ENCODE data around the gene SPNS2. TPM values are rescaled to one million over a fixed set of nuclear protein-coding genes. Genes with fewer than 3 reads are reported as not detected.

The SPNS2 gene
- total and polyA plus RNA-seq, 2 of the 8 experiments (the other 6 are each of a cell fraction or from before 2014, with no cell fraction given), result 1.2 to 1.5 TPM

GRCh38 chr17:4559966-4560365, 61.3 kb downstream of the SPNS2 start (continued):
- TF ChIP-seq KDM5A (IDR thresholded peaks at IDR 0.05; ENCODE audit: low read length) (no peak), GABPA (IDR thresholded peaks at IDR 0.05; ENCODE audit: borderline replicate concordance, insufficient read depth, low read length) (no peak), HDAC6 (IDR thresholded peaks at IDR 0.05; ENCODE audit: low read depth, low read length) (no peak), ZNF274 (IDR thresholded peaks at IDR 0.05; ENCODE audit: borderline replicate concordance, extremely low read depth, low read length) (no peak)
